Measurements from ENCODE around the gene TRRAP.

TRRAP gene

GRCh38 chr7:99001482-99002147 lies 123.3 kb downstream of the TRRAP start:
- TF ChIP-seq, protein P1, sequence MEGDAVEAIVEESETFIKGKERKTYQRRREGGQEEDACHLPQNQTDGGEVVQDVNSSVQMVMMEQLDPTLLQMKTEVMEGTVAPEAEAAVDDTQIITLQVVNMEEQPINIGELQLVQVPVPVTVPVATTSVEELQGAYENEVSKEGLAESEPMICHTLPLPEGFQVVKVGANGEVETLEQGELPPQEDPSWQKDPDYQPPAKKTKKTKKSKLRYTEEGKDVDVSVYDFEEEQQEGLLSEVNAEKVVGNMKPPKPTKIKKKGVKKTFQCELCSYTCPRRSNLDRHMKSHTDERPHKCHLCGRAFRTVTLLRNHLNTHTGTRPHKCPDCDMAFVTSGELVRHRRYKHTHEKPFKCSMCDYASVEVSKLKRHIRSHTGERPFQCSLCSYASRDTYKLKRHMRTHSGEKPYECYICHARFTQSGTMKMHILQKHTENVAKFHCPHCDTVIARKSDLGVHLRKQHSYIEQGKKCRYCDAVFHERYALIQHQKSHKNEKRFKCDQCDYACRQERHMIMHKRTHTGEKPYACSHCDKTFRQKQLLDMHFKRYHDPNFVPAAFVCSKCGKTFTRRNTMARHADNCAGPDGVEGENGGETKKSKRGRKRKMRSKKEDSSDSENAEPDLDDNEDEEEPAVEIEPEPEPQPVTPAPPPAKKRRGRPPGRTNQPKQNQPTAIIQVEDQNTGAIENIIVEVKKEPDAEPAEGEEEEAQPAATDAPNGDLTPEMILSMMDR (IDR thresholded peaks at IDR 0.05; ENCODE audit: control insufficient read depth, extremely low read depth, insufficient read depth): no peak
- no peak overlapping the region for H3K4me3 ChIP-seq (ENCODE audit: low read depth, low read length)
- DNase-seq (ENCODE audit: low read depth): no peak

DNA sequence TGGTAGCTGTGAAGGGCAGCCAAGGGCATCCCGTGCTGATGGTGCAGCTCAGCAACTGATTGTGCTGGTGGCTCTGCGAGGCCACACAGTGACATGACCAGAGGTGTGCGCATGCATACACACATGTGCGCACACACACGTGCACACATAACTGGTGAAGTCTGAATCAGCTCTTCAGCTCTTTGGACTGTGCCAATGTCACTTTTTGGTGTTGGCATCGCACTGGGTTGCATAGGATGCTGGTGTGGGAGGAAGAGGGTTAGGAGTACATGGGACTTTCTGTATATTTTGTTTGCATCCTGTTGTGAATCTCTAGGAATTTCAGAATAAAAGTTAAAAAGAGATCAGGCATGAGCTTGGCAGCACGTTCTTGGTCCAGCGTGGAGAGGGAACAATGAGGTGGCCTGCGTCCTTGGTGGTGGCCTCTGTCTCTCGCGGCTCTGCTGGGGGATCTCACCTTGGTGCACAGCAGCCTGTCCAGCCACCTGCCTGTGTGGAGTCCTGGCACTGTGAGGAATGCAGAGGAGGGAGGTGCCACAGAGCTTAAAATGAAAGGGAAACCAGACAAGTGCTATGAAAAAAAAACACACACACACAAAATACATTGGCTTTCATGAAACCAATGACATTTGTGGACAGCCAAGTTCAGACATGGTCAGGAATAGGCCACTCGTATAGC lies 124.0 kb downstream of the TRRAP start:
- DNase-seq (ENCODE audit: low read depth): no peak
- TF ChIP-seq, protein P1 (IDR thresholded peaks at IDR 0.05; ENCODE audit: control insufficient read depth, extremely low read depth, insufficient read depth): no peak

GRCh38 chr7:99002827-99003212 lies 124.5 kb downstream of the TRRAP start:
- DNase-seq (ENCODE audit: low read depth): no peak
- TF ChIP-seq, protein P1 (IDR thresholded peaks at IDR 0.05; ENCODE audit: control insufficient read depth, extremely low read depth, insufficient read depth): no peak
- H3K4me3 ChIP-seq (ENCODE audit: low read depth, low read length): no peak overlapping the region

More for the DNA sequence above, 124.0 kb downstream of the TRRAP start:
- no peak overlapping the region for H3K4me3 ChIP-seq (ENCODE audit: low read depth, low read length)

- no peak overlapping the region for H3K4me3 ChIP-seq (ENCODE audit: low read depth, low read length)
- TF ChIP-seq, protein P1 (IDR thresholded peaks at IDR 0.05; ENCODE audit: control insufficient read depth, extremely low read depth, insufficient read depth): no peak
- no peak for DNase-seq (ENCODE audit: low read depth)
These were observed 125.1 kb downstream of the TRRAP start for GRCh38 chr7:99003419-99003818.

DNA sequence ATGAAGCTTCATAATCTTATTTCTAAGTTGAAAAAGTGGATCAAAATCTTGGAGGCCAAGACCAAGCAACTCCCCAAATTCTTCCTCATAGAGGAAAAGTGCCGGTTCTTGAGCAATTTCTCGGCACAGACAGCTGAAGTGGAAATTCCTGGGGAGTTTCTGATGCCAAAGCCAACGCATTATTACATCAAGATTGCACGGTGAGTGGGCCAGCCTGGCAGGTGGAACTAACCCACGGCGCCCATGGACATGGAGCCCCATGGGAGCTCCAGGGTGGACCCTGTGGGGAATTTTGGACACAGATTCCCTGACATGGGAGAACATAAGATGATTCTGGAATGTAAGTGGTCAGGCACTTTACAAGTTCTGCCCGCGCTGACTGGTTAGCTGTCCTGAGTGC lies 125.9 kb downstream of the TRRAP start:
- H3K4me3 ChIP-seq (ENCODE audit: low read depth, low read length): no peak overlapping the region
- no peak for DNase-seq (ENCODE audit: low read depth)
- TF ChIP-seq, protein P1 (IDR thresholded peaks at IDR 0.05; ENCODE audit: control insufficient read depth, extremely low read depth, insufficient read depth): no peak

DNA sequence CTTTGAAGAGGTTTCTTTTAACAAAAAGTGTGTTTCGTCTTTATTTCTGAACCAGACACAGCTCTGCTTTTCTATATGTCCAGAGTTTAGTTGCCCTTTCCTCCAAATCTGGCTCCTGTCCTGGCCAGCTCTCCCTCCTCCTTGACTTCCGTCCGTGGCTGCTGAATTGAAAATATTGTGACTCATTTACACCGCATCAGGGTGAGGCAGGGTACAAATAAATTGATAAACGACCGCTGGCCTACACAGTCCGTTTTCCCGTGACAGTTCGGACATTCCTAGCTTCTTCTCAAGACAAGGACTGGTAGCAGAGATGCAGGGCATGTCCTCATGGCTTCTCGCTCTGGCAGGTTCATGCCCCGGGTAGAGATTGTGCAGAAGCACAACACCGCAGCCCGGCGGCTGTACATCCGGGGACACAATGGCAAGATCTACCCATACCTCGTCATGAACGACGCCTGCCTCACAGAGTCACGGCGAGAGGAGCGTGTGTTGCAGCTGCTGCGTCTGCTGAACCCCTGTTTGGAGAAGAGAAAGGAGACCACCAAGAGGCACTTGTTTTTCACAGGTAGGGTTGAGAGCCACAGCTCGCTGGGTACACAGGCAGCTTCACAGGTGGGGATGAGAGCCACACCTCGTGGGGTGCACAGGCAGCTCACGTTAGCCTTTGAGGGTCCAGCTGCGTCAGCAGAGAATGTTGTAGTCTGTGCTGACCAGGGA lies 126.6 kb downstream of the TRRAP start:
- DNase-seq (ENCODE audit: low read depth): no peak
- TF ChIP-seq, protein P1 (IDR thresholded peaks at IDR 0.05; ENCODE audit: control insufficient read depth, extremely low read depth, insufficient read depth): no peak

More for the DNA sequence above, 126.6 kb downstream of the TRRAP start:
- no peak overlapping the region for H3K4me3 ChIP-seq (ENCODE audit: low read depth, low read length)

Data from LNCaP clone FGC (cell line).